HG03045 (cell line): ENCODE results near the gene SON.
A peak's percentile ranks its signal among the peaks of the same experiment; 100 is the strongest.
"Not testable (repeated sequence)": the region's sequence is repeated elsewhere in the genome, so short reads cannot be mapped to it uniquely, and the experiment has no call there.

Experiments
- ATAC-seq: cut with Tn5 transposase; IDR thresholded peaks from one replicate; pipeline ENCODE4 v1.9.1; 2021; ENCODE audit warnings: mild to moderate bottlenecking, moderate library complexity; ENCODE audit not compliant: unreplicated experiment

SON gene, protein sequence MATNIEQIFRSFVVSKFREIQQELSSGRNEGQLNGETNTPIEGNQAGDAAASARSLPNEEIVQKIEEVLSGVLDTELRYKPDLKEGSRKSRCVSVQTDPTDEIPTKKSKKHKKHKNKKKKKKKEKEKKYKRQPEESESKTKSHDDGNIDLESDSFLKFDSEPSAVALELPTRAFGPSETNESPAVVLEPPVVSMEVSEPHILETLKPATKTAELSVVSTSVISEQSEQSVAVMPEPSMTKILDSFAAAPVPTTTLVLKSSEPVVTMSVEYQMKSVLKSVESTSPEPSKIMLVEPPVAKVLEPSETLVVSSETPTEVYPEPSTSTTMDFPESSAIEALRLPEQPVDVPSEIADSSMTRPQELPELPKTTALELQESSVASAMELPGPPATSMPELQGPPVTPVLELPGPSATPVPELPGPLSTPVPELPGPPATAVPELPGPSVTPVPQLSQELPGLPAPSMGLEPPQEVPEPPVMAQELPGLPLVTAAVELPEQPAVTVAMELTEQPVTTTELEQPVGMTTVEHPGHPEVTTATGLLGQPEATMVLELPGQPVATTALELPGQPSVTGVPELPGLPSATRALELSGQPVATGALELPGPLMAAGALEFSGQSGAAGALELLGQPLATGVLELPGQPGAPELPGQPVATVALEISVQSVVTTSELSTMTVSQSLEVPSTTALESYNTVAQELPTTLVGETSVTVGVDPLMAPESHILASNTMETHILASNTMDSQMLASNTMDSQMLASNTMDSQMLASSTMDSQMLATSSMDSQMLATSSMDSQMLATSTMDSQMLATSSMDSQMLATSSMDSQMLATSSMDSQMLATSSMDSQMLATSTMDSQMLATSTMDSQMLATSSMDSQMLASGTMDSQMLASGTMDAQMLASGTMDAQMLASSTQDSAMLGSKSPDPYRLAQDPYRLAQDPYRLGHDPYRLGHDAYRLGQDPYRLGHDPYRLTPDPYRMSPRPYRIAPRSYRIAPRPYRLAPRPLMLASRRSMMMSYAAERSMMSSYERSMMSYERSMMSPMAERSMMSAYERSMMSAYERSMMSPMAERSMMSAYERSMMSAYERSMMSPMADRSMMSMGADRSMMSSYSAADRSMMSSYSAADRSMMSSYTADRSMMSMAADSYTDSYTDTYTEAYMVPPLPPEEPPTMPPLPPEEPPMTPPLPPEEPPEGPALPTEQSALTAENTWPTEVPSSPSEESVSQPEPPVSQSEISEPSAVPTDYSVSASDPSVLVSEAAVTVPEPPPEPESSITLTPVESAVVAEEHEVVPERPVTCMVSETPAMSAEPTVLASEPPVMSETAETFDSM (N-terminal part only)

GRCh38 chr21:33542640-33543504, at the start of gene SON:
Gene SON (plus strand): TSS chr21:33543038. CDS start chr21:33543093, 55 bp downstream.
- peak; percentile 94 for ATAC-seq

GRCh38 chr21:33493756-33494155, 49.1 kb upstream of the SON start:
- no peak for ATAC-seq

DNA sequence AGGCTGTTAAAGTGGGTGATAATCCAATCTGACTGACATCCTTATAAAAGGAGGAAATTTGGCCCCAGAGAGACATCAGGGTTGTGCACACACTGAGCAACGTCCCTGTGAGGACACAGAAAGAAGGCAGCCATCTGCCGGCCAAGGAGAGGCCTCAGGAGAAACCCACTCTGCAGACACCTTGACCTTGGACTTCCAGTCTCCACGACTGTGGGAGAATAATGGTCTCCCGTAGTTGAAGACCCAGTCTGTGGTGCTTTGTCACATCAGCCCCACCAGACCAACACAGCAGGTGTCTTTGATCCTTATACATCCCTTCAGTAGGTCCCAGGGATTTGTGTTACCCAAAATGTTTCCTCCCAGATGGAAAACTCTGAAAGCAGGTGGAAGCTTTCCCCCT, 47.1 kb upstream of the SON start:
- no peak for ATAC-seq

- ATAC-seq: no peak
These were observed 46.5 kb upstream of the SON start for GRCh38 chr21:33496345-33496744.

DNA sequence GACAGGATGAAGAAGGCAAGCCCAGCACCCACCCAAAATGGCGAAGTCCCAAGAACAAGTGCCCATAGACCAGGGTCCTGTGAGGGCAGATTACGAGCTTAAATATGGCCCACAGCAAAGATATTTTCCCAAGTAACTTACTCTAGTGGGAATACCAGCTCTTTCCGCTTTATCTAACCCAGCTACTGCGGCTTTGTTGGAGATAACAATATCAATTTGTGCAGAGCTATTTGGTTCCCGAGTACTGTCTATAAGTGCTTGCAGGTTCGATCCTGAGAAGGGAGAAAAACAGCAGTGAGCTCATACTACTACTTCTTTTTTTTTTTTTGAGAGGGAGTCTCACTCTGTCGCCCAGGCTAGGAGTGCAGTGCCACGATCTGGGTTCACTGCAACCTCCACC, 37.0 kb upstream of the SON start:
- ATAC-seq: no peak

DNA sequence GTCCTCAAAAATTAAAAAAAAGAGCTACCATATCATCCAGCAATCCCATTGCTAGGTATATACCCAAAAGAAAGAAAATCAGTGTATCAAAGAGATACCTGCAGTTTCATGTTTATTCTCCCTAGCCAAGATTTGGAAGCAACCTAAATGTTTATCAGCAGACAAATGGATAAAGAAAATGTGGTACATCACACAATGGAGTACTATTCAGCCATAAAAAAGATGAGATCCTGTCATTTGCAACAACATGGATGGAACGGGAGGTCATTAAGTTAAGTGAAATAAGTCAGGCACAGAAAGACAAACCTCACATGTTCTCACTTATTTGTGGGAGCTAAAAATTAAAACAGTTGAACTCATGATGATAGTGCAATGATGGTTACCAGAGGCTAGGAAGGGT, 35.8 kb upstream of the SON start:
- ATAC-seq: not testable (repeated sequence)

DNA sequence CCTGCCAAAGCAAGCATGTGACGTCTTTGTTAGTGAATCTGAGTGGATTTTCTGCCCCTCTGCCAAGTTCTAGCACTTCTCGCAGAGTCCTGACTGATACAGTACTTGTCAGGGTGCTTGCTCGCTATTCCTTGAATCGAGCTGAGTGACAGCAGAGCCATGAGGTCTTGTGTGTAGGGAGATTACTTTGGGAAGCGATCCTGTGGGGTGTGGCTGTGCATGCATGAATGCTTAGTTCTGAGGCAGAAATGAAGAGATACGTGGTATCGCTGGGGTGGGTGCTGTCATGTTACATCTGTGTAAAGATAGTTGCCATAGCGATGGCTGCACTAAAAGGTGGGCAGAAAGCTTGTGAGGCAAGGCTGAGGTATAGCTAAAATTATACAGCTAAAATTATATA, 32.0 kb upstream of the SON start:
- no peak for ATAC-seq

- no peak for ATAC-seq
These were observed 31.2 kb upstream of the SON start for GRCh38 chr21:33511639-33512038.

DNA sequence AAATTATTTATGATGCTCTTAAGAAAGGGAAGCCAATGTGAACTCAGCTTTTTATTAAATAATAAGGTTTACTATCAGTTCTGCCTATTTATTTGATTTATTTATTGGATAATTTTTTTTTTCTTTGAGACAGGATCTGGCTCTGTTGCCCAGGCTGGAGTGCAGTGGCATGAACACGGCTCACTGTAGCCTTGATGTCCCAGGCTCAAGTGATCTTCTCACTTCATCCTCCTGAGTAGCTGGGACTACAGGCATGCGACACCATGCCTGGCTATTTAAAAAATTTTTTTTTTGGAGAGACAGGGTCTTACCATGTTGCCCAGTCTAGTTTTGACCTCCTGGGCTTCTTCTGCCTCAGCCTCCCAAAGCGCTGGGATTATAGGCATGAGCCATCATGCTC, 30.4 kb upstream of the SON start:
- ATAC-seq: no peak

DNA sequence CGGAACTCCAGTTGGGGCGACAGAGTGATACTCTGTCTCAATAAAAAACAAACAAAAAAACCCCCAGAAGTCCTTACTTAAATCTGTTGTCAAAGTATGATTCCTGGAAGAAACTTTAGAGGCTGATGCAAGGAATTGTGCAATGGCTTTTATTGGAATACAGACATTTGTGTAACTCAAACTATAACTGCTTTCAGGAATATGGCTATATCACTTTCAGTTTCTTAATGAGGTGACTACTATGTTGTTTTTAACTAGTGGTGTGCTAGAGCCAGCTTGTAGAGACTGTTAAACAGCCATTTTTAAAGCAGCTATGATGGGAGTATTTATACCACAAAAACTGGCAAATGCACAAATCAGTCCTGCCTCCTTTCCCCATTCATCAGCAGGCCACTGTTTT, 28.6 kb upstream of the SON start:
- ATAC-seq: no peak

- no peak for ATAC-seq
These were observed 23.9 kb upstream of the SON start for GRCh38 chr21:33518899-33519298.

GRCh38 chr21:33522297-33522952, 20.4 kb upstream of the SON start:
- no peak for ATAC-seq

GRCh38 chr21:33522953-33523349, 19.9 kb upstream of the SON start:
- ATAC-seq: no peak

- no peak for ATAC-seq
These were observed 11.8 kb upstream of the SON start for GRCh38 chr21:33531007-33531406.

GRCh38 chr21:33537212-33537611, 5.6 kb upstream of the SON start:
- no peak for ATAC-seq

- no peak for ATAC-seq
These were observed 3.2 kb upstream of the SON start for GRCh38 chr21:33539616-33540015.

DNA sequence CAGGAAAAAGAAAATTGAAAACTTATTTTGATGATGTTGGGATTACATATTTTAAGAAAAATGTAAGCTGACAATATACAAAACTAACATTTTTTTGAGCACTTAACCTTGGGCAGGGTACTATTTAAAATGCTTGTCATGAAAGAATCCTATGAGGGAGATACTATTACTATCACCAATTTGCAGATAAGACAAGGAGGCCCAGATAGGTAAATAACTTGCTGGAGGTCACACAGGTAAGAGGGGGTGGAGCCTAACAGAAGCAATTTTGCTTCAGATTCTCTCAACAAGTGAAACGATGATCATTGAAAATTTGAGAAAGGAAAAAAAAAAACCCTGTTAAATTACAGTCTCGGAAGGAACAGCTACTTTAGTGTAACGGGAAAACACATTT, 2.1 kb upstream of the SON start:
- ATAC-seq: no peak

DNA sequence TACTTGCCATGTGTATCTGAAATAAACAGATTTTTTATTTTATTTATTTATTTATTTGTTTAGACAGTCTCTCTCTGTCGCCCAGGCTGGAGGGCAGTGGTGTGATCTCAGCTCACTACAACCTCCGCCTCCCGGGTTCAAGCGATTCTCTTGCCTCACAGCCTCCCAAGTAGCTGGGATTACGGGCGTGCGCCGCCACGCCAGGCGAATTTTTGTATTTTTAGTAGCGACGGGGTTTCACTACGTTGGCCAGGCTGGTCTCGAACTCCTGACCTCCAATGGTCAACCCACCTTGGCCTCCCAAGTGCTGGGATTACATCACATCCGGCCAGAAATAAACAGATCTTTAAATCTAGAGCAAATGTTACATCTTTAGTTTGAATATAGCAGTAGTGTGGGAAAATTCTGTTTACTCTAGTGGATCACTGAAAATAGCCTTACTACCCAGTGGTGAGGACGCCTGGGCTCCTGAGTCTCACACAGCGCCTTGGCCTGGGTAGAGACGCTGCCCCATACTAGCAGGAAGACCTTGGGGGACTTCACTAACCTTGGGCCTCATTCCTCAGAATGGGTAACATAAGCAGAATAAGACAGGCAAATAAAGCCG, 1.6 kb upstream of the SON start:
- no peak for ATAC-seq
